ENCODE results near the gene PHOX2B. TPM values are rescaled to one million over a fixed set of nuclear protein-coding genes. Genes with fewer than 3 reads are reported as not detected.
"Not testable (repeated sequence)": the region's sequence is repeated elsewhere in the genome, so short reads cannot be mapped to it uniquely, and the experiment has no call there.

Gene PHOX2B
- total RNA-seq, 1 donor from 2014 or later = not detected

- Histone ChIP-seq H3K27me3 (peaks cover 8% of the 10 kb centered on the region), H3K4me1 (no peaks in the 10 kb centered on the region), H3K9me3 (no peaks in the 10 kb centered on the region), H3K27ac (no peak overlapping the region), H3K36me3 (no peaks in the 10 kb centered on the region), H3K4me3 (no peak overlapping the region)
- intact Hi-C loops (cut with DNase I) = no loop called here
- no peak for TF ChIP-seq CTCF (IDR thresholded peaks at IDR 0.05)
- DNase-seq = no peak
- ATAC-seq = no peak
Observed at GRCh38 chr4:41714364-41715000, 34.0 kb downstream of the PHOX2B start.

DNA sequence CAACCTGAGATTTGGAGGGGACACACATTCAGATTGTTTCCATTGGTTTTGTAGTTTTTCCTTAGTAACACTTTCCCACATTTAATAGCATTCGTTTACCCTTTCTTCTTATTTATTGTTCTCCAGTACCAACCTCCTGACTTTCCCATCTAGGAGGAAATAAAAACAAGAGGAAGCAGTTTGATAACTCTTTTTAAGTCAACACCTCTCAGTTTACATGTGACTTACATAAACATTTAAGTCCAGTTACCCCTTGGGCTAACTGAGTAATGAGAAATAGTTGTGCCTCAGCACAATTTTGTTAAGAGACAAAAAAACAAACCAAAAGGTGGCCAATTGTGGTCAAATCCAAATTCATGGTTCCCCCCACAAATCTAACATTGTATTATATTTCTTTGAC is 34.8 kb downstream of the PHOX2B start:
- no peaks in the 10 kb centered on the region for H3K9me3 ChIP-seq
- ATAC-seq (no peak), DNase-seq (no peak)
- no peak overlapping the region for H3K27ac ChIP-seq
- no peaks in the 10 kb centered on the region for H3K36me3 ChIP-seq
- intact Hi-C loops (cut with DNase I) = no loop called here
- no peak overlapping the region for H3K4me3 ChIP-seq
- no peak for TF ChIP-seq CTCF (IDR thresholded peaks at IDR 0.05)
- peaks cover 7% of the 10 kb centered on the region for H3K27me3 ChIP-seq
- no peaks in the 10 kb centered on the region for H3K4me1 ChIP-seq

DNA sequence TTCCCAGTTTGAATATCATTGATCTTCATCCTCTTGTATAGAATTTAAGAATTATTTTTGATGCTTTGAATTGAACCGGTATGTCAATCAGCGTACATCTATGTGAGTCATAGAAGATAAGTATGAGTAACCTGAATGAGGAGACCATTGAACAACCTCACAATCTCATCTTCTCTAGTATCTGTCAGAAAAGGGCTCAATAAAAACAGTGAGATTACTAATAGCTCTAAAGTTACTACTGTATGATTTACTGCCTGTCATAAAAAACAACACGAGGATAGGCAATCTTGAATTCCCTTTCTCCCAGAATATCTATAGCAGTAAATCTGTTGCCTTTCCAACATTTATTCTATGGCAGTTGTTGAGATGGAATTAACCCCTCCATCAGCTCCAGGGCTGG is 36.1 kb downstream of the PHOX2B start:
- no peak for ATAC-seq
- H3K4me1 ChIP-seq = no peaks in the 10 kb centered on the region

GRCh38 chr4:41711654-41712053 is 36.9 kb downstream of the PHOX2B start:
- H3K4me1 ChIP-seq; H3K27ac ChIP-seq; H3K36me3 ChIP-seq; ATAC-seq; intact Hi-C loops (cut with DNase I); DNase-seq; H3K9me3 ChIP-seq; H3K4me3 ChIP-seq; H3K27me3 ChIP-seq: not testable (repeated sequence)

More for the DNA sequence above, 36.1 kb downstream of the PHOX2B start:
- Histone ChIP-seq H3K4me3 (no peak overlapping the region), H3K27ac (no peak overlapping the region), H3K36me3 (no peaks in the 10 kb centered on the region), H3K9me3 (no peaks in the 10 kb centered on the region), H3K27me3 (peaks cover 4% of the 10 kb centered on the region)
- intact Hi-C loops (cut with DNase I) = no loop called here
- TF ChIP-seq CTCF (IDR thresholded peaks at IDR 0.05) = no peak
- no peak for DNase-seq

- H3K27ac ChIP-seq = no peak overlapping the region
- ATAC-seq (peak; percentile 72), DNase-seq (no peak)
- H3K4me1 ChIP-seq = no peaks in the 10 kb centered on the region
- no peaks in the 10 kb centered on the region for H3K36me3 ChIP-seq
- no peak for TF ChIP-seq CTCF (IDR thresholded peaks at IDR 0.05)
- intact Hi-C loops (cut with DNase I) = no loop called here
- H3K9me3 ChIP-seq = no peaks in the 10 kb centered on the region
- H3K27me3 ChIP-seq = no peaks in the 10 kb centered on the region
- no peak overlapping the region for H3K4me3 ChIP-seq
Observed at GRCh38 chr4:41709844-41710481, 38.6 kb downstream of the PHOX2B start.

GRCh38 chr4:41703785-41704184 is 44.7 kb downstream of the PHOX2B start:
- H3K36me3 ChIP-seq = peaks cover under 1% of the 10 kb centered on the region
- intact Hi-C loops (cut with DNase I) = no loop called here
- H3K4me3 ChIP-seq = no peak overlapping the region
- no peak for TF ChIP-seq CTCF (IDR thresholded peaks at IDR 0.05)
- ATAC-seq (no peak), DNase-seq (no peak)
- H3K9me3 ChIP-seq = no peaks in the 10 kb centered on the region
- H3K4me1 ChIP-seq = no peaks in the 10 kb centered on the region
- H3K27me3 ChIP-seq = no peaks in the 10 kb centered on the region
- no peak overlapping the region for H3K27ac ChIP-seq
